ENCODE measurements around the gene ENOX1. TPM values are rescaled to one million over a fixed set of nuclear protein-coding genes. Genes with fewer than 3 reads are reported as not detected.
"Not testable (repeated sequence)": the region's sequence is repeated elsewhere in the genome, so short reads cannot be mapped to it uniquely, and the experiment has no call there.

Gene ENOX1
- polyA plus RNA-seq, 5 donors: 5.4 to 8.7 (median 6.1) TPM

GRCh38 chr13:43205416-43205815 is 581.4 kb downstream of the ENOX1 start:
- no peak for DNase-seq

DNA sequence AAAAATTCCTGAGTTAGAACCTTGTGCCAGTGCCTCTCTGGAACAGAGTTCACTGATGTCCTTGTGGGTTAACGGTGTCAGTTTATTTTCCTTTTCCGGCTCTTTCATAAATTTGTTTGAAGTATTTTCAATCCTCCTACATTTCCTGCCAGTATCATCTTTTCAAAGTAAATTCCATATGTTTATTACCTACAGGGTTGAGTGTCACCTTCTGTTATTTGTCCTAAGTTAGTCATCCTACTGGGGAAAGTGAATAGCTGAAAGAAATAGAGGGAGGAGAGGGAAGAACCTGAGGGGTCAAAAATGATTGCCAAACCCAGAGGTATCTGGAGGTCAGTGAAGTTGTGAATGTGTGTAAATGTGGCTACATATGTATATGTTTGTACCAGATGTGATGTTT is 582.2 kb downstream of the ENOX1 start:
- no peak for DNase-seq

DNA sequence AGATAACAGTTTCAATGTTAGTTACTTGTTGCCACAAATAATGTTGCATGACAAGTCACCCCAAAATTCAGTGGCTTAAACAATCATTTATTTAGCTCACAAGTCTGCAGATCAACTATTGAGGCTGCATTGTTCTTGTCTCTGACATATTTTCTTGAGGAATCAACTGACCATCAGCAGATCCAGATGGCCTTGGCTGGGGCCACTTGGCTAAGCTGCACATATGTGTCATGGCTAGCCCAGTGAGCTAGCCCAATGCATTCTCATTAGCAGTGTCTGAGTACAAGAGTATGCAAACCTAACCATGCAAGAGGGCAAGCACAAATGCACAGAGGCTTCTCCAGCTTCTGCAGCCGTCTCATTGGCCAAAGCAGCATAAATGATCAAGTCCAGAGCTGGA is 583.0 kb downstream of the ENOX1 start:
- DNase-seq: no peak

GRCh38 chr13:43200736-43201135 is 586.0 kb downstream of the ENOX1 start:
- DNase-seq: no peak

DNA sequence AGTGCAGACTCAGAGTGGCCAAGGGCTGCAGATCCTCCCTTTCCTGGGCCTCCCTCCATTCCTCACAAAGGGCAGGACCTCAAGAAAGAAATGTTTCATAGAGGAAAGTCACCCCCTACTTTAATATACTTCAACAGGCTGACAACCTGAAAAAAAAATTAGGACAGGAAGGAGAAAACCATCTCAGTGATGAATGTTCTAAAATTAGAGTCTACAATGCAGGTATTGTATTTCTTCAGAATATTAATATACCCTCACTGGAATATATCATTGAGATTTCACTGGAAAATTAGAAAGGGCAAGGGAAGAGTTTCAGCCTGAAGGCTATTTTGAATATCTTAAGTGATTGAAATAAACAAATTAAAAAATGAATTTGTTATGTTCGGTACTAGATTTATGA is 586.5 kb downstream of the ENOX1 start:
- no peak for DNase-seq

GRCh38 chr13:43196750-43197370 is 589.9 kb downstream of the ENOX1 start:
- DNase-seq: no peak

- DNase-seq: peak; percentile 30 to 47
Observed at GRCh38 chr13:43196086-43196621, 590.6 kb downstream of the ENOX1 start.

GRCh38 chr13:43195551-43195950 is 591.2 kb downstream of the ENOX1 start:
- no peak for DNase-seq

DNA sequence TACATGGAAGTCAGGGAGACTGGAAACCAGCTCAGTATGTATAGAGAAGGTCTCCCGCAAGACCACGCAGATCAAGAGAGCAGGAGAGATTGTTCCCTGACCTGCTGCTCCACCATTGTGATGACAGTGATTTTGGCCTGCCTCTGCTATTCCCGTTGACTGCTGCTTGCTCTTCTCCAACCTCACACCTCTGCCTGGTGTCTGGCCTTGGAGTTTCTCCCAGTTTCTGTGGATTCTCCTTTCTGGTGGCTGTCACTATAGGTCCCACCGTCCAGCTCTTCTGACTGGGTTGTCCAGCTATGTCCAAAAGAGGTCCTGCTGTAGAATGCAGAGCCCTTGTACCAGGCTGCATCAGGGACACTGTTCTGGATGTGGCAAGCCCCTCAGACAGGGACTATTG is 591.7 kb downstream of the ENOX1 start:
- DNase-seq: no peak

- no peak for DNase-seq
Observed at GRCh38 chr13:43193789-43194420, 592.9 kb downstream of the ENOX1 start.

DNA sequence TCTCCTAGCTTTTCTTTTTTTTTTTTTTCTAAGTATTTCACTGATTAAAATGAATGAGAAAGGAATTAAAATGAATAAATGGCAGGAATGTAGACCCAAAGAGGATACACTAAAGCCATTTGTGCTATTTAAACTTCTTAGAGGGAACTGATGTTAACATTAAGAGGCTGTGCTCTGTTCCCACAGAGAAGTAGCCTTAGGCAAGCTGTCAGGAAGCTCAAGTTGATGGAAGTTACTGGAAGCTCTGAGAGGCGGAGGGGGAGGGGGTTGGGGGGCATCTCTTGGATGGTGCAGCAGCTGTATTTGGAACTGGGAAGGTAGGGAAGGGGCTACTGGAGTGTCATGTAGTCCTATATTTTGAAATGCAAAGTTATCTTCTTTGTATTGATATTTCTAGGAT is 595.2 kb downstream of the ENOX1 start:
- no peak for DNase-seq

DNA sequence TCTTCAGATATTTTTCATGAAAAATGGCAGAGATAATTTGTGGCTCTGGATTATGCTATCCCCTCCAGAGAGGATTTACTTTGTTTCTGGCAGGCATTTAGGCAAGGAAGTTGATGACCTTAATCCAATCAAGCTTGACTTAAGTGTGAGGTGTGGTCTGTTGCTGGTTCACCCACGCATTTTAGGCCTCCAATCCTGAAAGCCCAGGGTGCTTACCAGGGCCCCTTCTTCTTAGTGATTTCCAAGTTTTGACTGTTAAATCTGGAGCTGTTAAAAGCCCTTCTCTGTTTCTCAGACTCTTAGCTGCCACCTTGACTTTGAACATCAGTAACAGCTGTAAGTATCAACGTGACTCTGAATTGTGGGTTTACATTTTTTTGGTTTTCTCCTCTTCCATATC is 601.5 kb downstream of the ENOX1 start:
- DNase-seq: no peak

DNA sequence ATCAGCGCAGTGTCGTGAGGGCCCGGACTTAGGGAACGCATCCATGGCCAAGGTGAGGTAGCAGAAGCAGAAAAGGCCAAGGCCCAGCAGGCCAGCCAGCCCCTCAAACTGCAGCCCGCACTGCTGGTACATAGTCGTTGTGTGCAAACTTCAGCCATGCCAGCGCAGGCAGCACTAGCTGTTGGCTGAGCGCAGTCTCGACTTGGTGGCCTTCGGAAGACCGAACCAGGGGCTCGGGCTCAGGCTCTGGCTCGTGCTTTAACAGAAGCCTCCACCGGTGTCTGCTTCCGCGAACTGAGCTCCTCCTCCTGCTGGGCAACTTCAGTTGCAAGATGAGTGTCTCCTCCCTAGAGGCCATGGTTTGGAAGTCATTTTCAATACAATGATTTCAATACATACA is 605.9 kb downstream of the ENOX1 start:
- no peak for DNase-seq

GRCh38 chr13:43180036-43180660 is 606.6 kb downstream of the ENOX1 start:
- no peak for DNase-seq

GRCh38 chr13:43171489-43171888 is 615.3 kb downstream of the ENOX1 start:
- no peak for DNase-seq

DNA sequence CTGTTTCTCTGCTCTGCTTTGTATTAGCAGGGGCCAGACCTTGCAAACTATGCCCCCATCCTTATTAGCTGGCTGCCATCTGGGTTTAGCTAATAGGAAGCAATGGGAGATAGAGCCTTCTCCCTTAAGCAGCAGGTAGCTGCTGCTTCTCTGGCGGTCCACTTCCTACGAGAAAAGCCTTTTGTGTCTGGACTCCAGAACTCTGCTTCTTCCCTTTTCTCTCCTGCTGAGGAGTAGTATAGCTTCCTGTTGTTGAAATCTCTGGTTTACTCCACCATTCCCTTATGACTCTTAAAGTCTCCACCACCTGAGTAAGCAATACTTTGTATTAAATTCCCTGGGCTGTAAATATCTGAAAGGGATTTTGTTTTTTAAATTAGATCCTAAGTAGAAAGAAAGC is 616.3 kb downstream of the ENOX1 start:
- DNase-seq: no peak

DNA sequence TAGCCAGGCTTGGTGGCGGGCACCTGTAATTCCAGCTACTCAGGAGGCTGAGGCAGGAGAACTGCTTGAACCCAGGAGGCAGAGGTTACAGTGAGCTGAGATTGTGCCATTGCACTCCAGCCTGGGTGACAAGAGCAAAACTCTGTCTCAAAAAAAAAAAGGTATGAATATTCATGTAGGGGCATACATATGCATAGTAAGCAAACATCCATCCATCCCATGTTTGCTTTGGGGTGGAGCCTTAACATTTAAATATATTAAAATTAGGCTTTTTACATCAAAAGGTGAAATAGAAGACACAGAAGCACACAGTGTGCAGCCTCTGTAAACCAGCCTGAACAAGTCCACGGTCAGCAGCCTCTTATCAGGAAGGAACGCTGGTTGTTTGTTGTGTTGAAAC is 618.3 kb downstream of the ENOX1 start:
- not testable (repeated sequence) for DNase-seq

- no peak for DNase-seq
Observed at GRCh38 chr13:43167731-43168130, 619.0 kb downstream of the ENOX1 start.

DNA sequence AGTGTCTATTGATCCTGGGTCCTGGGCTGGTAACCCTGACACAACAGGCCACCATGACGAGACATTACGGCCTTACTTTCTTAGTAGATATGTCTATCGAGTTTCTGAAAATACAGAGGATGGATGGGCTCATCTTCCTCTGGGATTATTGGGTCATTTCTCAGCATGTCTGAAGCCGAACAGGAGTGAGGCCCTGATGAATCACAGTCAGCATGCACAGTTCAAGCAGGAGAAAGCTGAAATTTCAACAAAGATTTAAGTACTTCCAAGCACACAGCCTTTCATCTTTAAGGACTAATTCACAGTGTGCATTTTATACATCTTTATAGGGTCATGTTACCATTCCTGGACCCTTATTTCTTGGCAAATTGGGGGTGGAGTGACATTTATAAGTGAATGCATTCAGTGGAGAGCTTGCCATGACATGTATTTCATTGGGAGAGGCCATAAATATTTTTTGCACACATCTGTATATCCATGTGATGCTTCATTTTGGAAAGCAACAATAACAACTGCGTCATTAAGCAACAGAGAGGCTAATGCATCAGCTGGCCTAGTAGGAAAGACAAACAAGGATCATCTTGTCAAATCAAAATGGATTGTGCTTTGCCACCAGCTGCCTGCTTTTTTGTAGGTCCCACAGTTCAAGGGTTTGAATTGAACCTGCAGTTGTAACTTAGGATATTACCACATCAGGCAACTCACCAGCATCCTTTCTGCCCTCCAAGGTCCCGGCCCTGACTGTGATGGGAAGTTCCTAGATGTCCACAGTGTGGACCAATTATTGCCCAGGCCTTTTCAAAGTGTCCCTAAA is 619.9 kb downstream of the ENOX1 start:
- DNase-seq: no peak

All from right lung (tissue), 5 donors.